G401.6 (cell line): ENCODE data around the gene ZNRD2.

Source experiments
- FAIRE-seq: peaks from 2 replicates; lab custom pipeline; 2012; peaks lifted over from hg19 to GRCh38; lab: Jason Lieb, UNC

Gene ZNRD2

GRCh38 chr11:65573391-65574079 lies 3.3 kb downstream of the ZNRD2 start:
- no peak for FAIRE-seq

- FAIRE-seq = no peak
Observed at GRCh38 chr11:65574109-65574810, 4.0 kb downstream of the ZNRD2 start.

- FAIRE-seq = no peak
Observed at GRCh38 chr11:65574811-65575567, 4.7 kb downstream of the ZNRD2 start.

- FAIRE-seq = no peak
Observed at GRCh38 chr11:65575568-65576231, 5.4 kb downstream of the ZNRD2 start, which contains the start of gene EHBP1L1. TSS of gene EHBP1L1 (plus strand) at chr11:65576053. CDS start at chr11:65576303, 250 bp downstream.

- FAIRE-seq = no peak
Observed at GRCh38 chr11:65576232-65576866, 6.1 kb downstream of the ZNRD2 start.

GRCh38 chr11:65576867-65577755 lies 6.8 kb downstream of the ZNRD2 start:
- no peak for FAIRE-seq

- FAIRE-seq = no peak
Observed at GRCh38 chr11:65577756-65578109, 7.5 kb downstream of the ZNRD2 start.

- no peak for FAIRE-seq
Observed at GRCh38 chr11:65578134-65578533, 7.9 kb downstream of the ZNRD2 start.

- no peak for FAIRE-seq
Observed at GRCh38 chr11:65578667-65579066, 8.4 kb downstream of the ZNRD2 start.

- no peak for FAIRE-seq
Observed at GRCh38 chr11:65579291-65579690, 9.0 kb downstream of the ZNRD2 start.

- no peak for FAIRE-seq
Observed at GRCh38 chr11:65580031-65580692, 9.9 kb downstream of the ZNRD2 start.

GRCh38 chr11:65580756-65581155 lies 10.5 kb downstream of the ZNRD2 start:
- no peak for FAIRE-seq

- no peak for FAIRE-seq
Observed at GRCh38 chr11:65581928-65582327, 11.7 kb downstream of the ZNRD2 start.

- no peak for FAIRE-seq
Observed at GRCh38 chr11:65583589-65583988, 13.3 kb downstream of the ZNRD2 start.

- no peak for FAIRE-seq
Observed at GRCh38 chr11:65584106-65584505, 13.8 kb downstream of the ZNRD2 start.

- no peak for FAIRE-seq
Observed at GRCh38 chr11:65584723-65585171, 14.5 kb downstream of the ZNRD2 start.

- FAIRE-seq = no peak
Observed at GRCh38 chr11:65585396-65586246, 15.3 kb downstream of the ZNRD2 start.

GRCh38 chr11:65586247-65586630 lies 16.0 kb downstream of the ZNRD2 start:
- no peak for FAIRE-seq

- FAIRE-seq = peak; percentile 99
Observed at GRCh38 chr11:65586676-65587075, 16.4 kb downstream of the ZNRD2 start.
